ENCODE data around the gene FUT2. TPM values are rescaled to one million over a fixed set of nuclear protein-coding genes. Genes with fewer than 3 reads are reported as not detected.

Gene FUT2
- total and polyA plus RNA-seq, 2 donors (not counting 1 experiment from before 2014, with no cell fraction given), result not detected

- no peak overlapping the region for H3K27ac ChIP-seq (ENCODE audit: low read length in 2 of 2)
- H2AFZ ChIP-seq (ENCODE audit: insufficient read depth, low read depth, low read length, poor library complexity, severe bottlenecking), result no peak overlapping the region
- no peak overlapping the region for H3K4me2 ChIP-seq (replicated peaks; ENCODE audit: low read depth, low read length, poor library complexity, severe bottlenecking)
- no peaks in the 10 kb centered on the region for H3K9me3 Mint-ChIP-seq (ENCODE audit: insufficient read depth)
- H4K20me1 ChIP-seq (ENCODE audit: control insufficient read depth, insufficient read depth, low read length, poor library complexity, severe bottlenecking), result no peaks in the 10 kb centered on the region
- no peak overlapping the region for H3K4me3 ChIP-seq (ENCODE audit: control extremely low read depth in 1 of 5, extremely low read depth in 1 of 5, insufficient read depth in 1 of 5, low read depth in 2 of 5, low read length in 4 of 5)
- H3K79me2 ChIP-seq (ENCODE audit: control insufficient read depth, insufficient read depth, low read length), result no peaks in the 10 kb centered on the region
- TF ChIP-seq EZH2 (IDR thresholded peaks at IDR 0.05; ENCODE audit: borderline replicate concordance, insufficient read depth, low read depth, low read length, poor library complexity, severe bottlenecking), result no peak
- TF ChIP-seq CTCF (IDR thresholded peaks at IDR 0.05), result no peak
- no peaks in the 10 kb centered on the region for H3K4me1 ChIP-seq (ENCODE audit: control insufficient read depth in 2 of 2, insufficient read depth in 2 of 2, low read length in 2 of 2)
- DNase-seq (no peak), ATAC-seq (ENCODE audit: low read depth) (no peak)
- H3K27ac Mint-ChIP-seq, result no peak overlapping the region
- intact Hi-C loops (cut with micrococcal nuclease), result no loop called here
- no peak overlapping the region for H3K9ac ChIP-seq (ENCODE audit: low read length)
- H3K27me3 Mint-ChIP-seq, result peaks cover 4% of the 10 kb centered on the region
- H3K27me3 ChIP-seq (replicated peaks in 1 of 4; ENCODE audit: control extremely low read depth in 1 of 4, control insufficient read depth in 3 of 4, insufficient read depth in 4 of 4, low read length in 3 of 4), result peaks cover 0 to 7% (median under 1%) of the 10 kb centered on the region in 4 experiments
- peaks cover 0 to 1% (median 0%) of the 10 kb centered on the region in 3 donors for H3K9me3 ChIP-seq (ENCODE audit: control extremely low read depth in 1 of 3, control insufficient read depth in 2 of 3, insufficient read depth in 1 of 3, low read length in 2 of 3)
- CTCF ChIA-PET, result no interaction called here
- WGBS (ENCODE audit: insufficient coverage), result 94% methylated on average over 13 of the region's 13 CpGs
- no peaks in the 10 kb centered on the region for H3K4me1 Mint-ChIP-seq
- POLR2A ChIA-PET, result no interaction called here
- no peak overlapping the region for H3K4me3 Mint-ChIP-seq
- peaks cover 0 to 2% of the 10 kb centered on the region in 2 experiments for H3K36me3 ChIP-seq (replicated peaks in 1 of 2; ENCODE audit: control extremely low read depth in 1 of 2, control insufficient read depth in 1 of 2, extremely low read depth in 1 of 2, insufficient read depth in 2 of 2, low read length in 1 of 2)
Observed at GRCh38 chr19:48702701-48703100, 6.9 kb downstream of the FUT2 start.

- WGBS (ENCODE audit: insufficient coverage), result 98% methylated on average over 17 of the region's 23 CpGs
- ChIA-PET POLR2A (no interaction called here), CTCF (no interaction called here)
- Histone ChIP-seq H3K79me2 (ENCODE audit: control insufficient read depth, insufficient read depth, low read length) (no peaks in the 10 kb centered on the region), H3K27me3 (replicated peaks in 1 of 4; ENCODE audit: control extremely low read depth in 1 of 4, control insufficient read depth in 3 of 4, insufficient read depth in 4 of 4, low read length in 3 of 4) (peaks cover 0 to under 1% (median 0%) of the 10 kb centered on the region in 4 experiments), H3K4me2 (replicated peaks; ENCODE audit: low read depth, low read length, poor library complexity, severe bottlenecking) (no peak overlapping the region), H4K20me1 (ENCODE audit: control insufficient read depth, insufficient read depth, low read length, poor library complexity, severe bottlenecking) (no peaks in the 10 kb centered on the region), H3K9me3 (ENCODE audit: control extremely low read depth in 1 of 3, control insufficient read depth in 2 of 3, insufficient read depth in 1 of 3, low read length in 2 of 3) (peaks cover 0 to 1% (median 0%) of the 10 kb centered on the region in 3 donors), H3K4me1 (ENCODE audit: control insufficient read depth in 2 of 2, insufficient read depth in 2 of 2, low read length in 2 of 2) (no peaks in the 10 kb centered on the region), H3K27ac (ENCODE audit: low read length in 2 of 2) (no peak overlapping the region), H2AFZ (ENCODE audit: insufficient read depth, low read depth, low read length, poor library complexity, severe bottlenecking) (no peak overlapping the region), H3K9ac (ENCODE audit: low read length) (no peak overlapping the region), H3K36me3 (replicated peaks in 1 of 2; ENCODE audit: control extremely low read depth in 1 of 2, control insufficient read depth in 1 of 2, extremely low read depth in 1 of 2, insufficient read depth in 2 of 2, low read length in 1 of 2) (peaks cover 0 to 2% of the 10 kb centered on the region in 2 experiments), H3K4me3 (ENCODE audit: control extremely low read depth in 1 of 5, extremely low read depth in 1 of 5, insufficient read depth in 1 of 5, low read depth in 2 of 5, low read length in 4 of 5) (no peak overlapping the region)
- Mint-ChIP-seq H3K4me1 (no peaks in the 10 kb centered on the region), H3K4me3 (no peak overlapping the region), H3K9me3 (ENCODE audit: insufficient read depth) (no peaks in the 10 kb centered on the region), H3K27ac (no peak overlapping the region), H3K27me3 (no peaks in the 10 kb centered on the region)
- intact Hi-C loops (cut with micrococcal nuclease), result no loop called here
- no peak for ATAC-seq (ENCODE audit: low read depth)
- TF ChIP-seq EZH2 (IDR thresholded peaks at IDR 0.05; ENCODE audit: borderline replicate concordance, insufficient read depth, low read depth, low read length, poor library complexity, severe bottlenecking) (no peak), CTCF (IDR thresholded peaks at IDR 0.05) (no peak)
- DNase-seq, result no peak
Observed at GRCh38 chr19:48703316-48703715, 7.5 kb downstream of the FUT2 start.
